ENCODE data around the gene ARSH. TPM values are rescaled to one million over a fixed set of nuclear protein-coding genes. Genes with fewer than 3 reads are reported as not detected.

ARSH gene
- total RNA-seq, 4 donors from 2014 or later, result not detected

GRCh38 chrX:3017492-3017891 lies 11.1 kb downstream of the ARSH start:
- TF ChIP-seq CTCF (IDR thresholded peaks at IDR 0.05; ENCODE audit: low read depth), result no peak

GRCh38 chrX:3024176-3024575 lies 17.8 kb downstream of the ARSH start:
- no peak for TF ChIP-seq CTCF (IDR thresholded peaks at IDR 0.05; ENCODE audit: low read depth)

- no peak for TF ChIP-seq CTCF (IDR thresholded peaks at IDR 0.05; ENCODE audit: low read depth)
Measured at GRCh38 chrX:3026074-3026815, 19.9 kb downstream of the ARSH start.

- no peak for TF ChIP-seq CTCF (IDR thresholded peaks at IDR 0.05; ENCODE audit: low read depth)
Measured at GRCh38 chrX:3029129-3029528, 22.8 kb downstream of the ARSH start.

- no peak for TF ChIP-seq CTCF (IDR thresholded peaks at IDR 0.05; ENCODE audit: low read depth)
Measured at GRCh38 chrX:3037218-3037617, 30.9 kb downstream of the ARSH start.

- no peak for TF ChIP-seq CTCF (IDR thresholded peaks at IDR 0.05; ENCODE audit: low read depth)
Measured at GRCh38 chrX:3044196-3044595, 37.9 kb downstream of the ARSH start.

- TF ChIP-seq CTCF (IDR thresholded peaks at IDR 0.05; ENCODE audit: low read depth), result no peak
Measured at GRCh38 chrX:3044671-3045070, 38.3 kb downstream of the ARSH start.
